B cell (primary cell): ENCODE results near the gene OR5C1. TPM values are rescaled to one million over a fixed set of nuclear protein-coding genes. Genes with fewer than 3 reads are reported as not detected.

Source experiments
- ATAC-seq: fragments of 200-7000 bp; cut with Tn5 transposase; one replicate; pipeline ENCODE4 v1.10.0; 2021; ENCODE audit warnings: low read depth, mild to moderate bottlenecking, moderate number of reproducible peaks, moderate library complexity
- CTCF ChIA-PET: fragments of 350-600 bp; sonication (Branson Sonifier 250); formaldehyde crosslinking; loops from one replicate; lab custom pipeline; 2021; ENCODE audit warnings: antibody characterized with exemption, inconsistent platforms; lab: Charles Lee
- POLR2A ChIA-PET: fragments of 350-600 bp; sonication (Branson Sonifier 250); formaldehyde crosslinking; loops from one replicate; lab custom pipeline; 2021; ENCODE audit warnings: antibody characterized with exemption; lab: Charles Lee
- DNase-seq: peaks from one replicate; pipeline ENCODE4 v3.0.0; 2013
- H2AFZ ChIP-seq: 2 replicates; pipeline ENCODE4 v1.6.1; 2012; ENCODE audit warnings: mild to moderate bottlenecking, low read depth, low read length; ENCODE audit not compliant: insufficient read depth, poor library complexity, severe bottlenecking
- H3K27ac ChIP-seq, 2 donors: 1 replicate in 1 of 2; 2 replicates in 1 of 2; pipeline ENCODE4 v1.5.1; 2012 to 2013; ENCODE audit warnings: low read length in 2 of 2, mild to moderate bottlenecking in 2 of 2, moderate library complexity in 1 of 2
- H3K27me3 ChIP-seq, 4 experiments: fragments of 200-600 bp in 1 of 4; sonication (generic) in 1 of 4; replicated peaks in 1 of 4; 1 replicate in 2 of 4; 2 replicates in 2 of 4; pipeline versions ENCODE4 v1.6.1 to v1.7.0; 2013 to 2016; ENCODE audit warnings: low read length in 3 of 4, mild to moderate bottlenecking in 2 of 4, mixed read lengths in 1 of 4, moderate library complexity in 1 of 4; ENCODE audit not compliant: insufficient read depth in 4 of 4, control insufficient read depth in 3 of 4; ENCODE audit errors: control extremely low read depth in 1 of 4
- H3K36me3 ChIP-seq, 2 experiments: replicated peaks in 1 of 2; 1 replicate in 1 of 2; 2 replicates in 1 of 2; pipeline versions ENCODE4 v1.6.1 to v1.7.1; 2013; ENCODE audit warnings: low read length in 1 of 2; ENCODE audit not compliant: insufficient read depth in 2 of 2, control insufficient read depth in 1 of 2; ENCODE audit errors: control extremely low read depth in 1 of 2, extremely low read depth in 1 of 2
- H3K4me1 ChIP-seq, 2 donors: fragments of 200-600 bp in 1 of 2; sonication (generic) in 1 of 2; 1 replicate in 1 of 2; 2 replicates in 1 of 2; pipeline versions ENCODE4 v1.5.1 to v1.6.1; 2013 to 2017; ENCODE audit warnings: low read length in 2 of 2; ENCODE audit not compliant: control insufficient read depth in 2 of 2, insufficient read depth in 2 of 2
- H3K4me2 ChIP-seq: replicated peaks from 2 replicates; pipeline ENCODE3; 2012; ENCODE audit warnings: mild to moderate bottlenecking, low read depth, low read length; ENCODE audit not compliant: poor library complexity, severe bottlenecking
- H3K4me3 ChIP-seq, 5 experiments: fragments of 200-600 bp in 1 of 5; sonication (generic) in 1 of 5; 1 replicate in 3 of 5; 2 replicates in 2 of 5; pipeline versions ENCODE4 v1.5.1 to v1.7.0; 2011 to 2016; ENCODE audit warnings: low read length in 4 of 5, mild to moderate bottlenecking in 4 of 5, low read depth in 2 of 5, control low read depth in 1 of 5, moderate library complexity in 1 of 5; ENCODE audit not compliant: insufficient read depth in 1 of 5; ENCODE audit errors: control extremely low read depth in 1 of 5, extremely low read depth in 1 of 5
- H3K79me2 ChIP-seq: fragments of 200-600 bp; sonication (generic); one replicate; pipeline ENCODE4 v1.6.0; 2016; ENCODE audit warnings: low read length; ENCODE audit not compliant: control insufficient read depth, insufficient read depth
- H3K9ac ChIP-seq: fragments of 200-600 bp; sonication (generic); 2 replicates; pipeline ENCODE4 v1.6.1; 2017; ENCODE audit warnings: mild to moderate bottlenecking, low read length, moderate library complexity
- H3K9me3 ChIP-seq, 3 donors: one replicate each; pipeline versions ENCODE4 v1.6.1 to v1.7.1; 2013; ENCODE audit warnings: low read length in 2 of 3; ENCODE audit not compliant: control insufficient read depth in 2 of 3, insufficient read depth in 1 of 3; ENCODE audit errors: control extremely low read depth in 1 of 3
- H4K20me1 ChIP-seq: 2 replicates; pipeline ENCODE4 v1.6.0; 2012; ENCODE audit warnings: mild to moderate bottlenecking, low read length; ENCODE audit not compliant: insufficient read depth, control insufficient read depth, poor library complexity, severe bottlenecking
- H3K27ac Mint-ChIP-seq: one replicate; pipeline ENCODE4 v1.8.0; 2021; ENCODE audit warnings: mixed read lengths
- H3K27me3 Mint-ChIP-seq: one replicate; pipeline ENCODE4 v1.8.0; 2021; ENCODE audit warnings: mixed read lengths
- H3K4me1 Mint-ChIP-seq: one replicate; pipeline ENCODE4 v1.8.0; 2021; ENCODE audit warnings: mixed read lengths
- H3K4me3 Mint-ChIP-seq: one replicate; pipeline ENCODE4 v1.8.0; 2021; ENCODE audit warnings: mixed read lengths
- H3K9me3 Mint-ChIP-seq: one replicate; pipeline ENCODE4 v1.8.0; 2022; ENCODE audit warnings: mixed read lengths; ENCODE audit not compliant: insufficient read depth
- EZH2 ChIP-seq: IDR thresholded peaks from 2 replicates; pipeline ENCODE4 v1.6.1; 2012; ENCODE audit warnings: borderline replicate concordance, low read depth, mild to moderate bottlenecking, moderate library complexity, low read length; ENCODE audit not compliant: insufficient read depth, poor library complexity, severe bottlenecking
- WGBS: methylation state at CpG from one replicate; pipeline ENCODE4 v1.1.5; 2013; ENCODE audit warnings: missing lambda C conversion rate; ENCODE audit not compliant: insufficient coverage; 5-methylcytosine and 5-hydroxymethylcytosine counted together
- intact Hi-C: fragments of 100-400 bp; cut with micrococcal nuclease; formaldehyde crosslinking; loops from one replicate; pipeline ENCODE4 v1.10.0; 2022
- polyA plus RNA-seq: library from polyadenylated mRNA; depleted of rRNA; stranded (reverse); fragments of >200 nt; gene quantifications from 2 replicates; pipeline ENCODE4 v1.2.3, GENCODE V29; 2012
- total RNA-seq, 2 donors: library from RNA; stranded (reverse); fragments of 120-200 nt in 1 of 2; gene quantifications; 1 replicate in 1 of 2; 2 replicates in 1 of 2; pipeline versions ENCODE4 v1.2.3 to v1.2.4, GENCODE V29; 2013 to 2022
- TF ChIP-seq, protein P1 (sequence below): fragments of 200-600 bp; IDR thresholded peaks from one replicate; pipeline ENCODE4 v1.8.0; 2022; ENCODE audit warnings: antibody characterized with exemption, mild to moderate bottlenecking

Gene OR5C1
- total and polyA plus RNA-seq, 2 donors (not counting 1 experiment from before 2014, with no cell fraction given): not detected

DNA sequence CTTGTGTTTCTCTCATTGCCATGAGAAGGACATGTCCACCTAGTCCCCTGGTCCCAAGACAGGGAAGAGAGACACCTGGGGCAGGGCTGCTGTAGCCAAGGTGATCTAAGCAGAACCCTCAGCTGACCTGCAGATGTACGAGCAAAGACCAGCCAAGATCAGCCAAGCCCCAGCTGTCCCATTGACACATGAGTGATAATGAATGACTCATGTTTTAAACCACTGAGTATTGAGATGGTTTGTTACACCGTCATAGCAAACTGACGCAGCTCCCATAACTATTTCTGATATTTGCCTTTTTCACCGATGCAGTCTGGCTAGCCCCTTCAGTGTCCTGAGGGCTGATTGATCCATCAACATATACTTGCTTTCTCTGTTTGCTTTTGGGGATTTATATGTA lies 17.9 kb downstream of the OR5C1 start:
- intact Hi-C loops: no loop called here
- H4K20me1 ChIP-seq: no peaks in the 10 kb centered on the region
- TF ChIP-seq, protein P1, sequence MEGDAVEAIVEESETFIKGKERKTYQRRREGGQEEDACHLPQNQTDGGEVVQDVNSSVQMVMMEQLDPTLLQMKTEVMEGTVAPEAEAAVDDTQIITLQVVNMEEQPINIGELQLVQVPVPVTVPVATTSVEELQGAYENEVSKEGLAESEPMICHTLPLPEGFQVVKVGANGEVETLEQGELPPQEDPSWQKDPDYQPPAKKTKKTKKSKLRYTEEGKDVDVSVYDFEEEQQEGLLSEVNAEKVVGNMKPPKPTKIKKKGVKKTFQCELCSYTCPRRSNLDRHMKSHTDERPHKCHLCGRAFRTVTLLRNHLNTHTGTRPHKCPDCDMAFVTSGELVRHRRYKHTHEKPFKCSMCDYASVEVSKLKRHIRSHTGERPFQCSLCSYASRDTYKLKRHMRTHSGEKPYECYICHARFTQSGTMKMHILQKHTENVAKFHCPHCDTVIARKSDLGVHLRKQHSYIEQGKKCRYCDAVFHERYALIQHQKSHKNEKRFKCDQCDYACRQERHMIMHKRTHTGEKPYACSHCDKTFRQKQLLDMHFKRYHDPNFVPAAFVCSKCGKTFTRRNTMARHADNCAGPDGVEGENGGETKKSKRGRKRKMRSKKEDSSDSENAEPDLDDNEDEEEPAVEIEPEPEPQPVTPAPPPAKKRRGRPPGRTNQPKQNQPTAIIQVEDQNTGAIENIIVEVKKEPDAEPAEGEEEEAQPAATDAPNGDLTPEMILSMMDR: no peak
- TF ChIP-seq EZH2: no peak
- H3K27ac ChIP-seq: no peak overlapping the region
- DNase-seq (no peak), ATAC-seq (no peak)
- no peaks in the 10 kb centered on the region for H3K4me1 Mint-ChIP-seq
- no peaks in the 10 kb centered on the region for H3K36me3 ChIP-seq
- ChIA-PET POLR2A (no interaction called here), CTCF (interaction anchor here (8.7 kb wide), 1 partner anchor 343 kb away, joined by 58 read pairs; no protein-coding TSS in a partner anchor)
- no peak overlapping the region for H3K27ac Mint-ChIP-seq
- no peak overlapping the region for H3K9ac ChIP-seq
- H3K4me1 ChIP-seq: no peaks in the 10 kb centered on the region
- no peaks in the 10 kb centered on the region for H3K79me2 ChIP-seq
- H3K27me3 Mint-ChIP-seq: no peaks in the 10 kb centered on the region
- H2AFZ ChIP-seq: no peak overlapping the region
- 74% methylated on average over 3 of the region's 4 CpGs for WGBS
- H3K4me2 ChIP-seq: no peak overlapping the region
- H3K27me3 ChIP-seq: no peaks in the 10 kb centered on the region
- no peaks in the 10 kb centered on the region for H3K9me3 ChIP-seq
- no peaks in the 10 kb centered on the region for H3K9me3 Mint-ChIP-seq
- H3K4me3 ChIP-seq: no peak overlapping the region
- no peak overlapping the region for H3K4me3 Mint-ChIP-seq

DNA sequence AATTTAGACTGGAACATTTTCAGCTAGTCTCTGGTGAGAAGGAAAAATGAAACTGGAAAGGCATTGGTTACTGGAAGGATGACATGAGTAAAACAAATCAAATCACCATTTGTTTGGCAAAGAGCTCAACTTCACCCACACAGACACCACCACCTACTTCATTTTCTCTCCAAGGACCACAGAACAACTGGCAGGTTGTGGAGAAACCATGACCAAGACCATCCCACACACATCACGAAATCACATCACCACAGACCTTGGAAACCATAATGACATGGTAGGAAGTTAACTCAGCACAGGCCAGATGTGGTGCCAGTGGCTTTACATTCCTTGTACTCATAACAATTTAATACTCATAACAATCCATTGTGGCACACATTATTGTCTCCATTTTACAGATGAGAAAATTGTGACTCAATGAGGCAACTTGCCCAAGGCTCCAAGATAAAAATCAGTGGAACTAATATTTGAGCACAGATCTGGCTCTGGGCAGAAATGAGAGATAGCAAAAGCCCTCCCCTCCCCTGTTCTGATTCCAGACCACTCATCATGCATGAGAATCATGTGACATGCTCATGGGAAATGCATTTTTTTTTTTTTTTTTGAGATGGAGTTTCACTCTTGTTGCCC lies 18.7 kb downstream of the OR5C1 start:
- intact Hi-C loops: no loop called here
- CTCF ChIA-PET: interaction anchor here (1.6 to 8.7 kb wide), 2 partner anchors 344 to 683 kb away, joined by 9 to 58 read pairs; no protein-coding TSS in a partner anchor

More for the DNA sequence above, 18.7 kb downstream of the OR5C1 start:
- no peaks in the 10 kb centered on the region for H3K27me3 Mint-ChIP-seq
- H3K4me1 ChIP-seq: no peaks in the 10 kb centered on the region
- H3K27me3 ChIP-seq: no peaks in the 10 kb centered on the region
- no peaks in the 10 kb centered on the region for H3K36me3 ChIP-seq
- H3K9me3 ChIP-seq: no peaks in the 10 kb centered on the region
- TF ChIP-seq, protein P1: no peak
- TF ChIP-seq EZH2: no peak
- no peak overlapping the region for H3K4me3 ChIP-seq
- no peak overlapping the region for H3K27ac Mint-ChIP-seq
- no peak overlapping the region for H2AFZ ChIP-seq
- no peaks in the 10 kb centered on the region for H3K9me3 Mint-ChIP-seq
- H4K20me1 ChIP-seq: no peaks in the 10 kb centered on the region
- DNase-seq (no peak), ATAC-seq (no peak)
- no peak overlapping the region for H3K9ac ChIP-seq
- no peak overlapping the region for H3K4me3 Mint-ChIP-seq
- POLR2A ChIA-PET: no interaction called here
- no peaks in the 10 kb centered on the region for H3K4me1 Mint-ChIP-seq
- H3K79me2 ChIP-seq: no peaks in the 10 kb centered on the region
- H3K4me2 ChIP-seq: no peak overlapping the region
- no peak overlapping the region for H3K27ac ChIP-seq
- no CpG with 5 or more reads among the region's 1 CpG for WGBS
